Measurements from ENCODE around the gene CMC1.

CMC1 gene

GRCh38 chr3:28300345-28300962, 59.0 kb downstream of the CMC1 start:
- H3K27me3 ChIP-seq (ENCODE audit: insufficient read depth, low read length) = no peaks in the 10 kb centered on the region
- H3K4me1 ChIP-seq (ENCODE audit: control insufficient read depth, insufficient read depth, low read length, unreplicated experiment) = no peaks in the 10 kb centered on the region
- no peak overlapping the region for H3K27ac ChIP-seq (ENCODE audit: low read depth, low read length)
- no peaks in the 10 kb centered on the region for H3K79me2 ChIP-seq (ENCODE audit: control insufficient read depth, insufficient read depth, low read length, unreplicated experiment)
- no peak overlapping the region for H2AFZ ChIP-seq (ENCODE audit: low read length, unreplicated experiment)
- no peak overlapping the region for H3K4me3 ChIP-seq (ENCODE audit: low read depth, low read length)
- no peaks in the 10 kb centered on the region for H3K36me3 ChIP-seq (ENCODE audit: insufficient read depth, low read length)

DNA sequence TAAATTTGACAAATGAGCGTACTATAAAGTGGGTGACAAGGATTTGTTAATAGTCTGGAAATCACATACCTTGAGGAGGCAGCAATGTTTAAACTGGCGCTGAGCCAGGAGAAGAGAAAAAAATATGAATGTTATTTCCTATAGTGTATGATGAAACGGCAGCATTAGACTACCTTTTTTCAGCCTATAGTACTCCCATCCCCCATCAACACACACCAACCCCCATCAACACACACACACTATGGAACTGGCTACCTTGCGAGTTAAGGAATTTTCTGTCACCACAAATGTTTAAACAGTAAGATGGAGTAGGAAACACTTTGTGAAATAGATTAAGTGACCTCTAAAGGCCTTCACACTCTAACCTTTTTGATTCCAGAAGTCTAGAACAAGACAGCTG, 60.3 kb downstream of the CMC1 start:
- H3K27ac ChIP-seq (ENCODE audit: low read depth, low read length) = no peak overlapping the region
- H3K79me2 ChIP-seq (ENCODE audit: control insufficient read depth, insufficient read depth, low read length, unreplicated experiment) = no peaks in the 10 kb centered on the region
- H3K36me3 ChIP-seq (ENCODE audit: insufficient read depth, low read length) = no peaks in the 10 kb centered on the region
- no peaks in the 10 kb centered on the region for H3K4me1 ChIP-seq (ENCODE audit: control insufficient read depth, insufficient read depth, low read length, unreplicated experiment)
- H3K4me3 ChIP-seq (ENCODE audit: low read depth, low read length) = no peak overlapping the region
- H3K27me3 ChIP-seq (ENCODE audit: insufficient read depth, low read length) = no peaks in the 10 kb centered on the region
- H2AFZ ChIP-seq (ENCODE audit: low read length, unreplicated experiment) = no peak overlapping the region

- Histone ChIP-seq H3K36me3 (ENCODE audit: insufficient read depth, low read length) (no peaks in the 10 kb centered on the region), H3K79me2 (ENCODE audit: control insufficient read depth, insufficient read depth, low read length, unreplicated experiment) (no peaks in the 10 kb centered on the region), H2AFZ (ENCODE audit: low read length, unreplicated experiment) (no peak overlapping the region), H3K27ac (ENCODE audit: low read depth, low read length) (no peak overlapping the region), H3K27me3 (ENCODE audit: insufficient read depth, low read length) (no peaks in the 10 kb centered on the region), H3K4me3 (ENCODE audit: low read depth, low read length) (no peak overlapping the region), H3K4me1 (ENCODE audit: control insufficient read depth, insufficient read depth, low read length, unreplicated experiment) (peaks cover 4% of the 10 kb centered on the region)
Observed at GRCh38 chr3:28308196-28308595, 66.8 kb downstream of the CMC1 start.

- no peak overlapping the region for H3K4me3 ChIP-seq (ENCODE audit: low read depth, low read length)
Observed at GRCh38 chr3:28315711-28316110, 74.3 kb downstream of the CMC1 start.

GRCh38 chr3:28316226-28316625, 74.8 kb downstream of the CMC1 start:
- H3K4me1 ChIP-seq (ENCODE audit: control insufficient read depth, insufficient read depth, low read length, unreplicated experiment) = no peaks in the 10 kb centered on the region
- H3K27ac ChIP-seq (ENCODE audit: low read depth, low read length) = no peak overlapping the region
- H3K27me3 ChIP-seq (ENCODE audit: insufficient read depth, low read length) = no peaks in the 10 kb centered on the region
- no peak overlapping the region for H2AFZ ChIP-seq (ENCODE audit: low read length, unreplicated experiment)
- H3K4me3 ChIP-seq (ENCODE audit: low read depth, low read length) = no peak overlapping the region
- H3K79me2 ChIP-seq (ENCODE audit: control insufficient read depth, insufficient read depth, low read length, unreplicated experiment) = no peaks in the 10 kb centered on the region
- no peaks in the 10 kb centered on the region for H3K36me3 ChIP-seq (ENCODE audit: insufficient read depth, low read length)

More at GRCh38 chr3:28315711-28316110, 74.3 kb downstream of the CMC1 start:
- Histone ChIP-seq H3K27me3 (ENCODE audit: insufficient read depth, low read length) (no peaks in the 10 kb centered on the region), H2AFZ (ENCODE audit: low read length, unreplicated experiment) (no peak overlapping the region), H3K36me3 (ENCODE audit: insufficient read depth, low read length) (no peaks in the 10 kb centered on the region), H3K79me2 (ENCODE audit: control insufficient read depth, insufficient read depth, low read length, unreplicated experiment) (no peaks in the 10 kb centered on the region), H3K27ac (ENCODE audit: low read depth, low read length) (no peak overlapping the region), H3K4me1 (ENCODE audit: control insufficient read depth, insufficient read depth, low read length, unreplicated experiment) (no peaks in the 10 kb centered on the region)

GRCh38 chr3:28317438-28318022, 76.1 kb downstream of the CMC1 start:
- Histone ChIP-seq H3K27ac (ENCODE audit: low read depth, low read length) (no peak overlapping the region), H3K4me3 (ENCODE audit: low read depth, low read length) (no peak overlapping the region)

GRCh38 chr3:28320981-28321380, 79.6 kb downstream of the CMC1 start:
- Histone ChIP-seq H3K79me2 (ENCODE audit: control insufficient read depth, insufficient read depth, low read length, unreplicated experiment) (no peaks in the 10 kb centered on the region), H3K4me3 (ENCODE audit: low read depth, low read length) (no peak overlapping the region), H3K36me3 (ENCODE audit: insufficient read depth, low read length) (peaks cover 18% of the 10 kb centered on the region), H3K27me3 (ENCODE audit: insufficient read depth, low read length) (no peaks in the 10 kb centered on the region), H3K27ac (ENCODE audit: low read depth, low read length) (no peak overlapping the region), H3K4me1 (ENCODE audit: control insufficient read depth, insufficient read depth, low read length, unreplicated experiment) (no peaks in the 10 kb centered on the region), H2AFZ (ENCODE audit: low read length, unreplicated experiment) (no peak overlapping the region)

More at GRCh38 chr3:28317438-28318022, 76.1 kb downstream of the CMC1 start:
- no peaks in the 10 kb centered on the region for H3K4me1 ChIP-seq (ENCODE audit: control insufficient read depth, insufficient read depth, low read length, unreplicated experiment)
- H3K79me2 ChIP-seq (ENCODE audit: control insufficient read depth, insufficient read depth, low read length, unreplicated experiment) = no peaks in the 10 kb centered on the region
- H2AFZ ChIP-seq (ENCODE audit: low read length, unreplicated experiment) = no peak overlapping the region
- H3K27me3 ChIP-seq (ENCODE audit: insufficient read depth, low read length) = no peaks in the 10 kb centered on the region
- no peaks in the 10 kb centered on the region for H3K36me3 ChIP-seq (ENCODE audit: insufficient read depth, low read length)

- Histone ChIP-seq H3K4me3 (ENCODE audit: low read depth, low read length) (no peak overlapping the region), H3K36me3 (ENCODE audit: insufficient read depth, low read length) (peaks cover 18% of the 10 kb centered on the region), H3K27ac (ENCODE audit: low read depth, low read length) (no peak overlapping the region), H3K79me2 (ENCODE audit: control insufficient read depth, insufficient read depth, low read length, unreplicated experiment) (no peaks in the 10 kb centered on the region), H3K4me1 (ENCODE audit: control insufficient read depth, insufficient read depth, low read length, unreplicated experiment) (no peaks in the 10 kb centered on the region), H2AFZ (ENCODE audit: low read length, unreplicated experiment) (no peak overlapping the region), H3K27me3 (ENCODE audit: insufficient read depth, low read length) (no peaks in the 10 kb centered on the region)
Observed at GRCh38 chr3:28322464-28322863, 81.0 kb downstream of the CMC1 start.

- no peak overlapping the region for H3K4me3 ChIP-seq (ENCODE audit: low read depth, low read length)
- H2AFZ ChIP-seq (ENCODE audit: low read length, unreplicated experiment) = no peak overlapping the region
- H3K4me1 ChIP-seq (ENCODE audit: control insufficient read depth, insufficient read depth, low read length, unreplicated experiment) = no peaks in the 10 kb centered on the region
- H3K36me3 ChIP-seq (ENCODE audit: insufficient read depth, low read length) = peaks cover 18% of the 10 kb centered on the region
- no peaks in the 10 kb centered on the region for H3K27me3 ChIP-seq (ENCODE audit: insufficient read depth, low read length)
- no peak overlapping the region for H3K27ac ChIP-seq (ENCODE audit: low read depth, low read length)
- H3K79me2 ChIP-seq (ENCODE audit: control insufficient read depth, insufficient read depth, low read length, unreplicated experiment) = no peaks in the 10 kb centered on the region
Observed at GRCh38 chr3:28326458-28326926, 85.1 kb downstream of the CMC1 start.

- no peaks in the 10 kb centered on the region for H3K27me3 ChIP-seq (ENCODE audit: insufficient read depth, low read length)
- no peak overlapping the region for H2AFZ ChIP-seq (ENCODE audit: low read length, unreplicated experiment)
- no peak overlapping the region for H3K27ac ChIP-seq (ENCODE audit: low read depth, low read length)
- H3K4me1 ChIP-seq (ENCODE audit: control insufficient read depth, insufficient read depth, low read length, unreplicated experiment) = no peaks in the 10 kb centered on the region
- no peak overlapping the region for H3K4me3 ChIP-seq (ENCODE audit: low read depth, low read length)
- H3K36me3 ChIP-seq (ENCODE audit: insufficient read depth, low read length) = peaks cover 22% of the 10 kb centered on the region
- no peaks in the 10 kb centered on the region for H3K79me2 ChIP-seq (ENCODE audit: control insufficient read depth, insufficient read depth, low read length, unreplicated experiment)
Observed at GRCh38 chr3:28328188-28329151, 87.1 kb downstream of the CMC1 start.
